Mammary epithelial cell (primary cell): ENCODE data around the gene G3BP1.

Experiments used
- EZH2 ChIP-seq: IDR thresholded peaks from 2 replicates; pipeline ENCODE4 v1.6.1; 2012; ENCODE audit warnings: low read length, inconsistent platforms, borderline replicate concordance
- TF ChIP-seq, protein P1 (sequence below), 2 donors: IDR thresholded peaks in 1 of 2; conservative IDR thresholded peaks in 1 of 2; 2 replicates each; pipeline ENCODE4 v1.5.1; 2011 to 2012; ENCODE audit warnings: inconsistent platforms in 2 of 2, low read length in 2 of 2, mild to moderate bottlenecking in 2 of 2, control low read depth in 1 of 2, low read depth in 1 of 2; ENCODE audit not compliant: insufficient read depth in 1 of 2; ENCODE audit errors: extremely low read depth in 1 of 2

- TF ChIP-seq, protein P1, sequence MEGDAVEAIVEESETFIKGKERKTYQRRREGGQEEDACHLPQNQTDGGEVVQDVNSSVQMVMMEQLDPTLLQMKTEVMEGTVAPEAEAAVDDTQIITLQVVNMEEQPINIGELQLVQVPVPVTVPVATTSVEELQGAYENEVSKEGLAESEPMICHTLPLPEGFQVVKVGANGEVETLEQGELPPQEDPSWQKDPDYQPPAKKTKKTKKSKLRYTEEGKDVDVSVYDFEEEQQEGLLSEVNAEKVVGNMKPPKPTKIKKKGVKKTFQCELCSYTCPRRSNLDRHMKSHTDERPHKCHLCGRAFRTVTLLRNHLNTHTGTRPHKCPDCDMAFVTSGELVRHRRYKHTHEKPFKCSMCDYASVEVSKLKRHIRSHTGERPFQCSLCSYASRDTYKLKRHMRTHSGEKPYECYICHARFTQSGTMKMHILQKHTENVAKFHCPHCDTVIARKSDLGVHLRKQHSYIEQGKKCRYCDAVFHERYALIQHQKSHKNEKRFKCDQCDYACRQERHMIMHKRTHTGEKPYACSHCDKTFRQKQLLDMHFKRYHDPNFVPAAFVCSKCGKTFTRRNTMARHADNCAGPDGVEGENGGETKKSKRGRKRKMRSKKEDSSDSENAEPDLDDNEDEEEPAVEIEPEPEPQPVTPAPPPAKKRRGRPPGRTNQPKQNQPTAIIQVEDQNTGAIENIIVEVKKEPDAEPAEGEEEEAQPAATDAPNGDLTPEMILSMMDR (conservative IDR thresholded peaks at IDR 0.05 in 1 of 2, IDR thresholded peaks at IDR 0.05 in 1 of 2; ENCODE audit: extremely low read depth in 1 of 2, insufficient read depth in 1 of 2, low read depth in 1 of 2, low read length in 2 of 2), result no peak
- no peak for TF ChIP-seq EZH2
These were observed 36.9 kb downstream of the G3BP1 start for GRCh38 chr5:151808451-151809169.
